Activated CD4-positive, alpha-beta memory T cell treated with anti-CD3 and anti-CD28 coated beads for 36 hours (primary cell): ENCODE data around the gene LMO7. TPM values are rescaled to one million over a fixed set of nuclear protein-coding genes. Genes with fewer than 3 reads are reported as not detected.

Experiments used
- CTCF ChIA-PET: fragments of 350-600 bp; sonication (Branson Sonifier 250); formaldehyde crosslinking; loops from one replicate; lab custom pipeline; 2021; ENCODE audit warnings: antibody characterized with exemption, inconsistent platforms; lab: Charles Lee
- POLR2A ChIA-PET: fragments of 350-600 bp; sonication (Branson Sonifier 250); formaldehyde crosslinking; loops from one replicate; lab custom pipeline; 2021; ENCODE audit warnings: antibody characterized with exemption; lab: Charles Lee
- DNase-seq: peaks from one replicate; pipeline ENCODE4 v3.0.0-alpha.2; 2020
- H3K27ac Mint-ChIP-seq: one replicate; pipeline ENCODE4 v1.8.0; 2021; ENCODE audit warnings: mixed read lengths
- H3K27me3 Mint-ChIP-seq: one replicate; pipeline ENCODE4 v1.8.0; 2021; ENCODE audit warnings: mixed read lengths
- H3K36me3 Mint-ChIP-seq: one replicate; pipeline ENCODE4 v1.8.0; 2021; ENCODE audit warnings: mixed read lengths
- H3K4me1 Mint-ChIP-seq: one replicate; pipeline ENCODE4 v1.8.0; 2021; ENCODE audit warnings: low read depth, mixed read lengths
- H3K4me3 Mint-ChIP-seq: one replicate; pipeline ENCODE4 v1.8.0; 2021; ENCODE audit warnings: mild to moderate bottlenecking, mixed read lengths
- H3K9me3 Mint-ChIP-seq: one replicate; pipeline ENCODE4 v1.8.0; 2021; ENCODE audit warnings: mixed read lengths
- intact Hi-C: fragments of 100-400 bp; cut with micrococcal nuclease; formaldehyde crosslinking; loops from one replicate; pipeline ENCODE4 v1.15.1; 2023
- total RNA-seq, 2 experiments: library from RNA; stranded (reverse); gene quantifications; one replicate each; pipeline ENCODE4 v1.2.3, GENCODE V29; 2021

The LMO7 gene
- total RNA-seq, 2 experiments from 2014 or later = 7.8 to 8.7 TPM

GRCh38 chr13:75797239-75797638, 161.1 kb downstream of the LMO7 start:
- H3K4me1 Mint-ChIP-seq = peaks cover 41% of the 10 kb centered on the region
- ChIA-PET POLR2A (interaction anchor here (1.5 kb wide), 1 partner anchor 34 kb away, joined by 3 read pairs; no protein-coding TSS in a partner anchor), CTCF (interaction anchor here (4.9 kb wide), 1 partner anchor 101 kb away, joined by 17 read pairs; no protein-coding TSS in a partner anchor)
- peaks cover 12% of the 10 kb centered on the region for H3K36me3 Mint-ChIP-seq
- no peak overlapping the region for H3K4me3 Mint-ChIP-seq
- H3K9me3 Mint-ChIP-seq = no peaks in the 10 kb centered on the region
- DNase-seq = no peak
- H3K27ac Mint-ChIP-seq = no peak overlapping the region
- intact Hi-C loops = loop anchor here (5.0 kb wide), 1 partner anchor 75 kb away; no protein-coding TSS in a partner anchor
- no peaks in the 10 kb centered on the region for H3K27me3 Mint-ChIP-seq

- no peak overlapping the region for H3K4me3 Mint-ChIP-seq
- POLR2A ChIA-PET = interaction anchor here (1.5 kb wide), 2 partner anchors 35 to 37 kb away, joined by 3 to 4 read pairs; no protein-coding TSS in a partner anchor
- peaks cover 14% of the 10 kb centered on the region for H3K36me3 Mint-ChIP-seq
- H3K4me1 Mint-ChIP-seq = peaks cover 46% of the 10 kb centered on the region
- H3K27me3 Mint-ChIP-seq = no peaks in the 10 kb centered on the region
- intact Hi-C loops = loop anchor here (1.0 to 5.0 kb wide), 5 partner anchors 25 to 92 kb away; no protein-coding TSS in a partner anchor
- DNase-seq = no peak
- H3K9me3 Mint-ChIP-seq = no peaks in the 10 kb centered on the region
- CTCF ChIA-PET = interaction anchor here (3.0 to 4.9 kb wide), 3 partner anchors 37 to 102 kb away, joined by 11 to 17 read pairs (median 17); no protein-coding TSS in a partner anchor
- peak overlapping the region; percentile 26 for H3K27ac Mint-ChIP-seq
Observed at GRCh38 chr13:75797719-75798118, 161.6 kb downstream of the LMO7 start.

GRCh38 chr13:75798353-75799255, 162.5 kb downstream of the LMO7 start:
- Mint-ChIP-seq H3K9me3 (no peaks in the 10 kb centered on the region), H3K27ac (peak overlapping the region; percentile 26), H3K27me3 (no peaks in the 10 kb centered on the region), H3K4me3 (no peak overlapping the region), H3K36me3 (peaks cover 14% of the 10 kb centered on the region), H3K4me1 (peaks cover 53% of the 10 kb centered on the region)
- peak; percentile 14 for DNase-seq
- CTCF ChIA-PET = interaction anchor here (3.0 to 4.0 kb wide), 2 partner anchors 38 to 103 kb away, joined by 11 to 17 read pairs; no protein-coding TSS in a partner anchor
- intact Hi-C loops = loop anchor here (1.0 to 5.0 kb wide), 5 partner anchors 26 to 93 kb away; no protein-coding TSS in a partner anchor
- POLR2A ChIA-PET = interaction anchor here (0.8 to 1.5 kb wide), 3 partner anchors 36 to 83 kb away, joined by 3 to 4 read pairs (median 3); no protein-coding TSS in a partner anchor

DNA sequence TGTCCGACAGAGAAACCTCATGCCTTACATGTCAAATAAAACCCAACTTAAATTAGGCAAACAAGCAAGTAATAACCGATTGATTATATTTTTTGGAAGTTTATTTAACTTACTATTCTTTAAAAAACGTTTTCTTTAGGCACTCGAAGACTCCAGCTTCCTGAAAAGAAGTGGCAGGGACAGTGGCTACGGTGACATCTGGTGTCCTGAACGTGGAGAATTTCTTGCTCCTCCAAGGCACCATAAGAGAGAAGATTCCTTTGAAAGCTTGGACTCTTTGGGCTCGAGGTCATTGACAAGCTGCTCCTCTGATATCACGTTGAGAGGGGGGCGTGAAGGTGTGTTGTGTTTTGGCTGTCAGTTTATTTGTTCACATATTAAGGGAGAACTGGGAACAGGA, 164.4 kb downstream of the LMO7 start:
- H3K9me3 Mint-ChIP-seq = no peaks in the 10 kb centered on the region
- H3K4me3 Mint-ChIP-seq = no peak overlapping the region
- ChIA-PET POLR2A (no interaction called here), CTCF (interaction anchor here (3.0 to 4.0 kb wide), 2 partner anchors 40 to 105 kb away, joined by 11 to 17 read pairs; no protein-coding TSS in a partner anchor)
- H3K27ac Mint-ChIP-seq = no peak overlapping the region
- peaks cover 14% of the 10 kb centered on the region for H3K36me3 Mint-ChIP-seq
- H3K27me3 Mint-ChIP-seq = no peaks in the 10 kb centered on the region
- intact Hi-C loops = no loop called here
- no peak for DNase-seq
- peaks cover 53% of the 10 kb centered on the region for H3K4me1 Mint-ChIP-seq

GRCh38 chr13:75801388-75801945, 165.3 kb downstream of the LMO7 start:
- POLR2A ChIA-PET = no interaction called here
- CTCF ChIA-PET = interaction anchor here (0.8 to 4.0 kb wide), 2 partner anchors 41 to 106 kb away, joined by 5 to 17 read pairs; no protein-coding TSS in a partner anchor
- H3K27ac Mint-ChIP-seq = no peak overlapping the region
- H3K9me3 Mint-ChIP-seq = no peaks in the 10 kb centered on the region
- no peak overlapping the region for H3K4me3 Mint-ChIP-seq
- H3K4me1 Mint-ChIP-seq = peaks cover 53% of the 10 kb centered on the region
- H3K27me3 Mint-ChIP-seq = no peaks in the 10 kb centered on the region
- peaks cover 16% of the 10 kb centered on the region for H3K36me3 Mint-ChIP-seq
- intact Hi-C loops = no loop called here
- DNase-seq = no peak

DNA sequence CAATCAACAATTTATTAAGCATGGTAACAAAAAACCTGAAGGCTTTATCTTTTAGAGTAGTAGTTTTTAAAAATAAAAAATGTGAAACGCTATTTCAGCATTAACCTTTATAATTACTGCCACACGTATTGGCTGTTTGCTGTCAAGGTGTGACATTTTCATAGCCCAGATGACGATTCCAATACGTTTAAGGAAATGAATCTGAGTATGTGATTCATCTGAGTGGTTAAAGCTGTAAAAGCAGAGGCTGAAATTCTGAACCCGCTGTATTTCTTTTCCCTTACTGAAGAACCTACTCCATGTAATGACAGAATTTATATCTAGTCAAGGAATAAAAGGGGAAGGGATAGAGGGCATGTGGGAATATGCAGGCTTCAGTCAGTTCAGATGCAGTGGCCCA, 166.0 kb downstream of the LMO7 start:
- intact Hi-C loops = no loop called here
- H3K4me3 Mint-ChIP-seq = no peak overlapping the region
- H3K4me1 Mint-ChIP-seq = peaks cover 53% of the 10 kb centered on the region
- H3K27ac Mint-ChIP-seq = no peak overlapping the region
- peaks cover 12% of the 10 kb centered on the region for H3K36me3 Mint-ChIP-seq
- DNase-seq = no peak
- ChIA-PET POLR2A (no interaction called here), CTCF (interaction anchor here (2.0 kb wide), 1 partner anchor 107 kb away, joined by 10 read pairs; no protein-coding TSS in a partner anchor)
- no peaks in the 10 kb centered on the region for H3K9me3 Mint-ChIP-seq
- no peaks in the 10 kb centered on the region for H3K27me3 Mint-ChIP-seq

GRCh38 chr13:75803164-75803611, 167.1 kb downstream of the LMO7 start:
- ChIA-PET POLR2A (no interaction called here), CTCF (interaction anchor here (0.6 to 2.0 kb wide), 2 partner anchors 68 to 108 kb away, joined by 3 to 10 read pairs; no protein-coding TSS in a partner anchor)
- no peaks in the 10 kb centered on the region for H3K27me3 Mint-ChIP-seq
- peaks cover 42% of the 10 kb centered on the region for H3K4me1 Mint-ChIP-seq
- no peak overlapping the region for H3K4me3 Mint-ChIP-seq
- intact Hi-C loops = no loop called here
- no peak for DNase-seq
- H3K36me3 Mint-ChIP-seq = peaks cover 9% of the 10 kb centered on the region
- H3K9me3 Mint-ChIP-seq = no peaks in the 10 kb centered on the region
- H3K27ac Mint-ChIP-seq = no peak overlapping the region

DNA sequence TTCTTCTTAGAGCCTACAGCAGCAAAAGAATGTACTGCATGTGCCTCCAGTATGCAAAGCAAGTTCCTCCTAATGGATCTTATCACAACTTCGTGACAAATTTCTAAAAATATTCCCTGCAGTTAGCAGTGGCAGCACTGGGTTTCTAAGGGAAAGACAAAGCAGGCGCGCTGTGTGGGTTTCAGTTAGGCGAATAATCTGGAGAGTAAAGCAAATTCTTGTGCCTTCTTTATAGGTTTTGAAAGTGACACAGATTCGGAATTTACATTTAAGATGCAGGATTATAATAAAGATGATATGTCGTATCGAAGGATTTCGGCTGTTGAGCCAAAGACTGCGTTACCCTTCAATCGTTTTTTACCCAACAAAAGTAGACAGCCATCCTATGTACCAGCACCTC, 167.9 kb downstream of the LMO7 start:
- POLR2A ChIA-PET = no interaction called here

DNA sequence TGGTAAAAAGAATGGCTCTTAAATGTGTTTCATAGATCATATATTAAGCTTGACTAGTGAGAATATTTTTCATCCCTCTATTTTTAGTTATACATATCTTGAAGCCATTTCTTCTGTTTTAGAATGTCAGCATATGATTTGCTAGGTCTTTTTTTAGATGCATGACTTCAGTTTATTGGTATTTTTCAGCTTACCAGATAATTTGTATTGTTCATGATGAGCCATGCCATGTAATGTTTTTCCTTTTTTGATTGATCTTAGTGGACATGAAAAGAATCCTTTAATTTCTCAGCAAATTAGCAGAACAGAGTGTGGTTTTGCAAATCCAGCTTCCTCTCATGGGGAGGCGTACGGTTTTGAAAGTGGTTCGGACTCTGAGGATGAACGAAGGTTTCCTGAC, 168.5 kb downstream of the LMO7 start:
- ChIA-PET CTCF (interaction anchor here (1.2 kb wide), 1 partner anchor 109 kb away, joined by 6 read pairs; no protein-coding TSS in a partner anchor), POLR2A (no interaction called here)
- Mint-ChIP-seq H3K36me3 (peaks cover 7% of the 10 kb centered on the region), H3K4me1 (peaks cover 30% of the 10 kb centered on the region), H3K27me3 (no peaks in the 10 kb centered on the region), H3K27ac (no peak overlapping the region), H3K9me3 (no peaks in the 10 kb centered on the region), H3K4me3 (no peak overlapping the region)
- DNase-seq = no peak
- intact Hi-C loops = no loop called here

More for the DNA sequence above, 167.9 kb downstream of the LMO7 start:
- no peak overlapping the region for H3K4me3 Mint-ChIP-seq
- no peak for DNase-seq
- CTCF ChIA-PET = interaction anchor here (1.2 to 2.0 kb wide), 2 partner anchors 108 to 109 kb away, joined by 6 to 10 read pairs; no protein-coding TSS in a partner anchor
- H3K36me3 Mint-ChIP-seq = peaks cover 7% of the 10 kb centered on the region
- H3K27ac Mint-ChIP-seq = no peak overlapping the region
- no peaks in the 10 kb centered on the region for H3K27me3 Mint-ChIP-seq
- H3K9me3 Mint-ChIP-seq = no peaks in the 10 kb centered on the region
- peaks cover 34% of the 10 kb centered on the region for H3K4me1 Mint-ChIP-seq
- intact Hi-C loops = no loop called here

DNA sequence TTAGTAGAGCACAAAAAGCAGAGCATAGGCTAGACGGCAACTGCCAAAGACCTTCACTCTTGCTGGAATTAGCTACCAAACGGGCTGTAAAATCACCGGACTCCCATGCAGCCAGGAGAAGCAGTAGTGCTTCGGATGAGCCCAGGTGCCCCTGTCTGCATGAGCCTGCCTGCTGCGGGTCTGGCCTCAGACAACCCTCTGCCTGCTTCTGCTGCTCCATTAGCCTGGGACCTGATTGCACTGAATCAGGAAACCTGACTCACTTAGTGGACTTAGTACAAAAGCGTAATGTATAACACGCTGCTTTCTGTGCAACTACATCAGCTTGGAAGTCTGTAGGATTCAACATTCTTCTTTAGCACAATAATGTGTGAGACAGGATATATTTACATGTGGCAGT, 170.0 kb downstream of the LMO7 start:
- no peak for DNase-seq
- CTCF ChIA-PET = no interaction called here
- no peak overlapping the region for H3K4me3 Mint-ChIP-seq
- H3K27me3 Mint-ChIP-seq = no peaks in the 10 kb centered on the region
- peaks cover 21% of the 10 kb centered on the region for H3K4me1 Mint-ChIP-seq
- no peak overlapping the region for H3K27ac Mint-ChIP-seq
- intact Hi-C loops = no loop called here
- H3K9me3 Mint-ChIP-seq = no peaks in the 10 kb centered on the region
- H3K36me3 Mint-ChIP-seq = peaks cover 7% of the 10 kb centered on the region
- POLR2A ChIA-PET = no interaction called here

GRCh38 chr13:75811361-75811760, 175.2 kb downstream of the LMO7 start:
- peaks cover 3% of the 10 kb centered on the region for H3K36me3 Mint-ChIP-seq
- H3K4me3 Mint-ChIP-seq = no peak overlapping the region
- POLR2A ChIA-PET = no interaction called here
- DNase-seq = no peak
- no peaks in the 10 kb centered on the region for H3K9me3 Mint-ChIP-seq
- intact Hi-C loops = no loop called here
- no peaks in the 10 kb centered on the region for H3K4me1 Mint-ChIP-seq
- no peaks in the 10 kb centered on the region for H3K27me3 Mint-ChIP-seq
- CTCF ChIA-PET = interaction anchor here (1.0 kb wide), 1 partner anchor 115 kb away, joined by 3 read pairs; no protein-coding TSS in a partner anchor
- no peak overlapping the region for H3K27ac Mint-ChIP-seq
